Measurements from ENCODE around the gene PHF3.

PHF3 gene

DNA sequence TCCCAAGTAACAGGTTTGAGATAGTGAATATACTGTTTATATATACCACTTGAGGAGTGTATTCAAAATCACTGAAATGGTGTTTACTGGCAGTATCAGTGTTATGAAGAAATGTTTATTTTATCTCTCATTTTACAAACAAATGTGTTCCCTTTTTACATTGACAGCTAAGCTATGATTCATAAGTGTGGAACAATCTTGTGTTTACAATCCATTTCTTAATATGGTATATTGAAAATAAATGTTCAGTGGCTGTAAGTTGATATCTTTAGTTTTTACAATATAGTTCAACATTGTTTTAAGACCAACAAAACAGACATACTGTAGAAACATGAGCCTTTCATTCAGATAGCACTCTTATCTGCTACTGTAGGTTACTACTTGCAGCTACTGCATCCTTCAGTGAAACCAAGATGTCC is 14.3 kb downstream of the PHF3 start:
- no peak for DNase-seq

DNA sequence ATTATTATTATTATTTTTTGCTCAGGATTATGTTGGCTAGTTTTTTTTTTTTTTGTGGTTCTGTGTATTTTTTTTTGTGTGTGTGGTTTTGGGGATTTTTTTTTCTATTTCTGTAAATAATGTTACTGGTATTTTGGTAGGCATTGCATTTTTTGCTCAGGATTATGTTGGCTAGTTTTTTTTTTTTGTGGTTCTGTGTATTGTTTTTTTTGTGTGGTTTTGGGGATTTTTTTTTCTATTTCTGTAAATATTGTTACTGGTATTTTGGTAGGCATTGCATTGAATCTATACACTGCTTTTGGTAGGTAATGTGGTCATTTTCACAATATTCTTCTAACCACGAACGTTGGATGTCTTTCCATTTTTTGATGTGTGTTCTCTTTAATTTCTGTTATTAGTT is 17.4 kb downstream of the PHF3 start:
- DNase-seq: no peak

DNA sequence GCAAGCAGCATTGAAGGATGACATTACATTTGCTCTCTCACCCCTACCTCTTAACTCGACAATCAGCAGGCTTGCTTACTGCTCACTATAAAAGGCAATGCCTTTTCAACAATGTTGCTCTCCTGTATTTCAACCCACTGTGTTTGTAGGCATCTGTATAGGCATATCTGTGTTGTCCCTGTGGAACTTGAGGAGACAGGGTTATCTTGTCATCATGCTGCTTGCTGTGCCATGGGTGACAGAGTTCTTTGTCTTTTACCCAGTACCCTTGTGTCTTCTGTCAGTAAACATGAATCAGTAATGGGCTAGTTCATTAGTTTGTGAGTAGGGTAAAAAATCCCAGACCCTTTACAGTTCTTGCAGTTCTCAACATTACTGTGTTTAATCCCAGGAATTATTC is 25.2 kb downstream of the PHF3 start:
- no peak for DNase-seq

DNA sequence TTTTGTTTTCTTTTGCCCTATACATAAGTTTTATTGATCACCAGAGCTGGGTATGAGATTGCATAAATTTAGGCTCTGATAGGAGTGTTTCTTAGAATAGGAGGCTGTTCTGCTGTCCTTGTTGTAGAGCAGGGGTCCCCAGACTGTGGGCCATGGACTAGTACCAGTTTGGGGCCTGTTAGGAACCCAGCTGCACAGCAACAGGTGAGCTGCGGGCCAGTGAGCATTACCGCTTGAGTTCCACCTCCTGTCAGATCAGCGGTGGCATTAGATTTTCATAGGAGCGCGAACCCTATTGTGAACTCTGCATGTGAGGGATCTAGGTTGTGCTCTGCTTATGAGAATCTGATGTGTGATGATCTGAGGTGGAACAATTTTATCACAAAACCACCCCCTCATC is 26.2 kb downstream of the PHF3 start:
- DNase-seq: no peak

DNA sequence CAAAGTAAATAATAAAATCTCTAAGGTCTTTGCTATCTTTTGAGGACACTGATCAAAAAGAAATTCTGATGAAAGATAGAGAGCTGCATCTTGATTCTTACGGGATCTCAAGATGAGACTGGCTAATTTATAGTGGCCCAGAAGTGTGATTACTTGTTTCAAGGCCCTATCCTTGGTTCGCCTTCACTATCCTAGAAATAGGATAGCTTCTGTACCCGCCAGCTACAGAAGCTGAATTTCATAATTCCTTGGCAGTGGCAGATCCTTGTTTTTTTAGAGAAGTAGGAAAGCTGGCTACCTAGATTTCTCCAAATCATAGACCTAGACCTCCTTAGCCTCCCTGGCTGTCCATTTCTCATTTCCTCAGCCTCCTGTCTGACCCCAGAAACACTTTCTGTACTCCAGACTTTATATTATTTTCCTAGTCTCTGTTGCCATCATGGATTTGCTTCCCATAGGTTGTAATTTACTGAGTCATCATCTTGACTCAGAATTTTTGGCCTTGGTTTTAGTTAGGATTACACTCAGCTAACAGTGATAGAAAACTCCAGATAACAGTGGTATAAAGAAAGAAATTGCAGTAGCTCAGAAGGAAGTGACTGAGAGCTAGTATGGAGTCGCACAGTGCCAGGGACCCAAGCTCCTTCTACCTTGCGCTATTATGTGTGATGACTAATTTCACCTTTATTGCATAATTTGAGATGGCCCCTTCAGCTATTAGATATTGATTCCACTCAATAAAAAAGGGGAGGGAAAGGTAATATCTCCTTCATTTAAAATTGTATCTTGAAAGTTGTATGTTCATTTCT is 27.7 kb downstream of the PHF3 start:
- DNase-seq: no peak

DNA sequence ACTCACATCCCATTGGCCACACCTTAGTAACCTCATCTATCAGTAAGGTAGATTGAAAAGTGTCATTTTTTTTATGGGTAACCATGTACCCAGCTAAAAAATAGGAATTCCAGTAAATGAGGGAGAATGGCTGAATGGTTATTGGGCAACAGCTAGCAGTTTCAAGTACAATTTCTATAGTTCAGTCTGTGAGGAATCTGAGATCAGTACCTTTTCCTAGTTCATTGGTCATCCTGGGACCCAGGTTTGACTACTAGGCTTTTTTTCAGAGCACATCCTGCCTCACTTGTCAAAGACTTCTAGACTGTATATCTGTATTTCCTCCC is 28.3 kb downstream of the PHF3 start:
- no peak for DNase-seq

DNA sequence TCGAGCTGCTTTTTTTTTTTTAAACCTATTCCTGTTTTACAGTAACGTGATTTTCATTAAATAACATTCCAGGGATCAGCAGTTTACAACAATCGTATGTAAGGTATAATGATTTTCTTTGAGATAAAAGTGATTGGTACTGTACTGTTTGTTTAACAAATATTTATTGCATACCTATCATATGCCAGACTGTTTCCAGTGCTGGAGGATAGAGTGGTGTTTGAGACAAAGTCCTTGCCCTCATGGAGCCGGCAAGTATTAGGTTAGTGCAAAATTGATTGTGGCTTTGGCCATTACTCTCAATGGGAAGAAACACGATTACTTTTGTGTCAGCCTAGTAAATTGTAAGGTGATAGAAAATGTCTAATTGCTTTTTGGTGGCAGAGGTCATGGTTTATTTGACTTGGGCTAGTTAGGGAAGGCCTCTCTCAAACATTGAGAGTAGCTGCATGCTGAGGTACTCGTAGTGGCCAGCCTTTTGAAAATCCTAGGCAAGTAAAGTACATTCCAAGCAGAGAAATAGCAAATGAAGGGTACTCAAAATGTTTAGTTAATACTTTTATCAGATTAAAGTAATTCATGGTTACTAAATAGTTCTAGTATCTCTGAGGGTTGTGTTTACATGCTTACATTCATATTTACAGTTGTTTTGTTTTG is 35.6 kb downstream of the PHF3 start:
- DNase-seq: no peak

DNA sequence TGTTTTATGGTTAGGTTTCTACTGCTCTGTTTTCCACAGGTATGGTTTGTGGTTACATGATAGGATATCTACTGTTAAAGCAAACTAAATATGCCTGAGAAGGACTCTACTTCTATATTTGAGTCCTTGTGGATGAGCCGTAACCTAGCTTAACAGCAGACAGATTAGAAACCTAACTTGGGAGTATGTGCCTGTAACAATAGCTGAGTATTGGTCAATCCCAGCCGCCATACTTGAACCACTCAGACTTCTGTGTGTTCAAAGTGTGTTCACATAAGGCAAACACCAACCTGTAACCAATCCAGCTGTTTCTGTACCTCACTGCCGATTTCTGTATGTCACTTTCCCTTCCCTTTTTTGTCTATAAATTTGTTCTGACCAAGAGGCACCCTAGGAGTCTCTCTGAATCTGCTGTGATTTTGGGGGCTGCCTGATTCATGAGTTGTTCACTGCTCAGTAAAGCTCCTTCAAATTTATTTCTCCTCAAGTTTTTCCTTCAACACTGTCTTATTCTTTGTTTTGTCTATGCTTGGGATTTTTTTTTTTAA is 37.1 kb downstream of the PHF3 start:
- no peak for DNase-seq

DNA sequence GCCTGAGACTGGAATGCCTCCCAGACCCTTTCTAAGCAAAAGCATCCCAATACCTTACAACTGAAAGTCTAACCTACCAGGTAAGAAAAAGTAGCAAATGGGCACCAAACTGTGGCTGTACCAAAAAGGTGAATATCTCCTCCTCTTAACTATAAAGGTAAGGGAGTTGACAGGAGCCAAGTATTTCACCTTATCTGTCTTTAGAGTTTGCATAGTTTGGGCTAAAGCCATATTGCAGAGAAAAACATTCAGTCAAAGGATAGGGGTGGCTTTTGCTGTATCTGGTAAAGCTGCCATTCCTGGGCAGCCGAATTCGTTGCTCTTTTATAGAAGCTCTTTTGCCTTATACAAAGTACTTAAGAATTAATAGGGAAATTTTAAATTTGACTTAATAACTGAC is 38.1 kb downstream of the PHF3 start:
- no peak for DNase-seq

DNA sequence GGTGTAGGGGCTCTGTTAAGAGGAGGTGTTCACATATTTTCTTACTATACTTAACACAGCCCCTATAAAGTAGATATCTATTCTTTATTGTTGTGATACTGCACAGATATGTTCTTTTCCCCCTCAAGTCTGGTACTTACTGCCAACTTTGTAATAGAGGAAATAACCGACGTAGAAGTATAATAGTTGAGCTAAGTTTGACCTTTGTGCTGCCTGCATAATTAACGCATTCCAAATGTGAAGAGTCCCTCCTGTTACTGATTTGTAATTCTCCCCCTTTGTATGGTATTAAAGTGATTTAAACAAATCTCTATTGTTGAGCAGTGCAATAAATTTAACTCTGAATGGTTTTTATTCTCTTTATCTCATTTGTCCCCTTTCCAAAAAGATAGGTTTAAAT is 39.0 kb downstream of the PHF3 start:
- no peak for DNase-seq

DNA sequence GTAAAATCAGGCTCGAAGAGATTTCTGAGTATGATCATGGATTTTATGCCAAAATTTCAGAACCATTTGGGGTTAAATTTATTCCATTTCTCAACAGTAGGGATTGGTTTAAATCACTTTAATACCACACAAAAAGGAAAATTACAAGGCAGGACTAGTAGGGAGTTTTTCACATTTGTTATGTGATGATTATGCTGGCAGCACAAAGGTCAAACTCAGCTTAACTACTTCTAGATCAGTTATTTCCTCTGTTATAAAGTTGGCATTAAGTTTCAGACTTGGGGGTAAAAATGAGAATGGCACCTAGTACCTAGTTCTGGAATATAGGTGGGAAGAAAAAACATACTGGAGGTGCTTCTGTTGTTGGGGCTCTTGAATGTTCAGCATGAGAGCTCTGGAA is 39.5 kb downstream of the PHF3 start:
- DNase-seq: no peak

DNA sequence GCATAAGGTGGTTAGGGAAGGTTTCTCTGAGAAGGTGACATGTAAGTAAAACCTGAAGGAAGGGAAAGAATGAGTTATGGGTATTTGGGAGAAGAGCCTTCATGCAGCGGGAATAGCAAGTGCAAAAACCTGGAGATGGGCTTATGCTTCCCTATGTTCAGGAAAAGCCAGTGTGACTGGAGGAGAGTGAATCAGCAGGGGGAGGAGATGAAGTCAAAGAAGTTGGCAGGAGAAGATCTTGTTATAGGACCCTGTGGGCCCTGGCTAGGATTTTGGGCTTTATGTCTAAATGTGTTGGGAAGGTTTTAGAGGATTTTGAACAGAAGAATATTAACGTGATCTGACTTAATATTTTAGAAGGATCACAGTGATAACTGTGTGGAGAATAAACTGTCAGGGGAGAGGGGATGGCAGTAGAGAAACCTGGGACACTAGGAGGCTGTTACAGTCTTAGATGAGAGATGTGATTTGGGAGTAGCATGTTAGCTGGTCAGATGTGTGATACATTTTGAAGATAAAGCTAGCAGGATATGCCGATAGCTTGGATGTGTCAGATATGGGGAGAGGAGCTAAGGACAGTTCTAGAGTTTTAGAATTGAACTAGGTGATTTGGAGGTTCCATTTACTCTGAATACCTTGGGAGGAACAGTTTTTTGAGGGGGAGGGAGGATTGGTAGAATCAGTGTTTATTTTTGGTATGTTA is 41.0 kb downstream of the PHF3 start:
- DNase-seq: no peak

DNA sequence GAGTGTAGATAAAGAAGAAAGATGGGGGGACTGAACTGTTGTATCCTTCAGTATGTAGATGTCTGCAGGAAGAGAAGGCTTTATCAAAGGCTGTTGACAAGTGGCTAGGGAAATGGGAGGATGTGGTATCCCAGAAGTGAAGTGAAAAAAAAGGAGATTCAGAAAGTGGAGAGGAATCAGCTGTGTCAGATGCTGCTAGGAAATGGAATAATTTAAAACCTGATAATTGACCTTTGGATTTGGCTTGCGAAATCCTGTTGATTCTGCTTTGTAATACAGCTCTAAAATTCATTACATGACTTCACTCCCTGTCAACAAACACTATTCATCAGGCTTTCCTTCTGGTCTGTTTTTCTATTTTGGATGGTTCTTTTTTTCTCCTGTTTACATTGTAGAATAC is 41.7 kb downstream of the PHF3 start:
- DNase-seq: no peak

DNA sequence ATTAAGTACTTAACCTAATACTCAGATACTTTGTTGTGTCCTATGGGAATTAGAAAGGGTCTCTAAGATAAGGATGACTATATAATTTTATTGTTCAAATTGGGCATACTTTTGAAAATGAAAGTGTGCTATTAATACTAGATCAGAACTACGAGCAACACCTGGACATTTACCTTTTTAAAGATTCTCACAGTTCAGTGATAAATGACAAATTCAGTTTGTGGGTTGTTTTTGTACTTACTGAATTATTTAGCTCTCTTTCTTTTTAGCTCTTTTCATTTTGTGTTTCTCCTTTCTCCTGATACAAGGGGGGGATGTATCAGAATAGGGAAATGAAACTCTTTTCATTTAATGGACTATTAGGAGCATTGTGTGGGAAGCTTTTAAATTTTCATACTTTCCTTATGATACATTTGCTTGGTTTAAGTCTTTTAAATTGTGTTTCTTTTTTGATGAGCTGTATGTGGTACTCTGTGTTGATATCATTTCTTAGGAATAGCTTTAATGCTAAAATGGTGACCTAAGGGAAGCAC is 47.5 kb downstream of the PHF3 start:
- DNase-seq: no peak

DNA sequence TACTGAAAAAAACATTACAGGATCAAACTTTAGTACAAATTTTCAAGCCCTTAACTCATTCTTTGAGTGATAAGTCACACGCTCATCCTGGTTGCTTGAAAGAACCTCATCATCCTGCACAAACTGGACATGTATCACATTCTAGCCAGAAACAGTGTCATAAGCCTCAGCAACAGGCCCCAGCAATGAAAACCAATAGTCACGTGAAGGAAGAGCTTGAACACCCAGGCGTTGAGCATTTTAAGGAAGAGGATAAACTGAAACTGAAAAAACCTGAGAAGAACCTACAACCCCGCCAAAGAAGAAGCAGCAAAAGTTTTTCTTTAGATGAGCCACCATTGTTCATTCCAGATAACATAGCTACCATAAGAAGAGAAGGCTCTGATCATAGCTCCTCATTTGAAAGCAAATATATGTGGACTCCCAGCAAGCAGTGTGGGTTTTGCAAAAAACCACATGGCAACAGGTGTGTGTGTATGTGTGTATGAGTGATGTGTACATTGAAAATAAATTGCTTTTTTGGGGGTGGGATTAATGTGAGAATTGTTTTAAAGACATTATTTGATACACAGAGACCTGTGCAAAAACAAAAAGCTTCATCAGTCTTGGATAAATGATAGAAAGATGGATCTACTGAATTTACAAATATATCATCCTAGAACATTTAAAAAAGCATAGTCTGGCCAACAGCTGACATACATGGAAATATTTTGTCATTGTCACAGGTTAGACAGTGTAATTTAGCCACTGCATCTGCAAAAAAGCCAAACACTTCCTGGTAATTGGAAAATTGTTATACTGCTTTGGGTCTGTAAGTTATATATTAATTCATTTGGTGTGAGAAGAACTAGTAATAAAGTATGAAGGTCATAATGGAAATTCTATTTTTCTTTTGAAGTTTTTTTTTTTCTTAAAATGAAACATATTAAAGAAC is 50.1 kb downstream of the PHF3 start:
- peak in 1 of 2 donors; percentile 20 for DNase-seq

DNA sequence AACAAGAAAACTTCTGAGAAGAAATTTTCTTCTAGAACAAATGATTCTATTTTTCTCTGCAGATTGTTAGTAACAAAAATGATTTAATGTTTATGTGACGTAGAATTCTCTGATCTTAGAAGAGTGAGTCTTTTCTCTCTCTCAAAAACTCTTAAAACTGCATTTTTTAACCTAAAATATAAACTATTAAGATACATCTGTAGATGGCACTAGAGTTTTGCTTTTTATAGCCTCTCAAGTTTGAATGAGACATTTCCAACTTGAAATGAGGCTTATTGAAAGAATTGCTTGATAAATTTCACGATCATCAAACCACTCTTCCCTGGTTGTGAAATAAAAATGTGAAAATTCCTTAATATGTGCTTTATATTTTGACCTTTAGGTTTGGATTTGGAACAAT is 53.8 kb downstream of the PHF3 start:
- DNase-seq: no peak

DNA sequence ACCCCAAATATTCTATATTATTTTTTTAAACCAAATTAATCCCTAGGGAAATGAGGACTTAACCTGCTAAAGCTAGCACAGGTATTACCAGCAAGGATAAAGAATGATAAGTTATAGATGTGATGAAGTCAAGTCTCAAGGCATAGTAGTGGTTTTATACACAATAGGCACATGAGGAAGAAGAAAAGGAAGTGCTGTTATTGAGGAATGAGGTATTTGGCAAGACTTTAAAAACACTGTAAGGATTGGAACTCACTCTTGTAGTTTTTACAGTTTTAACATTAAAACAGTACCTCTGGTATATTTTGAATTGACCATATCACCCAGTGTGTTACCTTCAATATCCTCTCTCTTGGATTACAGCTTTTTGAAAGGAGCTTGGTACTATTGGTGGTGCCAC is 54.6 kb downstream of the PHF3 start:
- no peak for DNase-seq

DNA sequence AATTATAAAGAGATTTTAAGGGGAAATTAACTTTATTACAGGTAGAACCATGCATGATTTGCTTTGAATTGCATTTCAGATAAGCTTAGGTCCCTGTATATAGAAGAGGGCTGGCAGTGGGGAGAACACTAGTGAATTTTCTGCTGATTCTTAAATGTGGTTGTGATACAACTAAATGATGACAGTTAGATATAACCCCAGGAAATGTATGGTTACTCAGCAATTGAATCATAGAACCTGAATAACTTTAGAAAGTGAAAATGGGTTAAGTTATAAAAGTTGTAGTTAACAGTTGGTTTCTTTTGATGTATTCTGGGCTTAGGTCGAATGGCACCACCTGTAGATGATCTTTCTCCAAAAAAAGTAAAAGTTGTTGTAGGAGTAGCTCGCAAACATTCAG is 70.1 kb downstream of the PHF3 start:
- DNase-seq: no peak

DNA sequence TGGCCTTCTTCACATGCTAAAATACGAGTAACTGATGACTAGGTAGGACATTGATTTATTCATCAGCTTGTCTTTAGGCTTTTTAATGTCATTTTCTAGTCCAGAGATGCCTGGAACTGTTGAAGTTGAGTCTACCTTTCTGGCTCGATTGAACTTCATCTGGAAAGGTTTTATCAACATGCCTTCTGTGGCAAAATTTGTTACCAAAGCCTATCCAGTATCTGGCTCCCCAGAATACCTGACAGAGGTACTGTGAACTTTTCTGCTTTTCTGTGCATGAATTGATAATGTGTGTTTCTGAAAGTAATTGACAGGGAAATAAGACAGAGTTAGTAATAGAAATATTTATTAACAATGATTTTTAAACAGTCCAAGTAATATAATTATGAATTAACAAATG is 71.0 kb downstream of the PHF3 start:
- no peak for DNase-seq

DNA sequence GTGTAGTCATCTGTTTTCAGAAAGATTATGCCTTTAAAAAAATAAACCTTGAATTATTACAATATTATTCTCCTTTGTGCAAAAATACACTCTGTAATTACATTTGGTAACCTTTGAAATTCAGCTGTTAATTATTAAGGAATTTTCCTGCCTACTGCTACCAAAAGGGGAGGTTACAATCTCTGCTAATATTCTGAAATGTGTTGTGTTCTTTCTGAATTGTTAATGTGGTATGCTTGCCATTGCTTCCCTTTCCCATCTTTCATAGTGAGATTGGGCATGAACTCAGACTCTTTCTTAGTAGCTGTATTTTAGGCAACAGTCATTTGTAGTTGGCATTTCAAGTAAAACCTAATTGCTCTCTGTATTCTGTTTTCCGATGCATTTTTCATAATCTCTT is 73.0 kb downstream of the PHF3 start:
- DNase-seq: no peak

DNA sequence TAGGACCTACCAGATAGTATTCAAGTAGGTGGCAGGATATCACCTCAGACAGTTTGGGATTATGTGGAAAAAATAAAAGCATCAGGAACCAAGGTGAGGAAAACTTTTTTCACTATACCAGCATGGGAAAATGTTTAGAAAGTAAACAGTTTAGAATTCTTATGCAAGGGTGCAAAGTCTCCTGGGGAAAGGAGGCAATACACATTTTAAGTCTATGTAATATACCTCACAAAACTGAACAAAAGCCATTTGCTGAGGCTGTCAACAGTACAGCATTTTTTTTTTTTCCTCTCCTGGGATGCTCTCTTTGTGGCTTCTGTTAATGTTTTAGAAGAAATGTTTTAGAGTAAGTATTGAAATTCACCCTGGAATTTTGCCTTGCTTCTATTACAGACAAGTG is 73.5 kb downstream of the PHF3 start:
- DNase-seq: no peak

DNA sequence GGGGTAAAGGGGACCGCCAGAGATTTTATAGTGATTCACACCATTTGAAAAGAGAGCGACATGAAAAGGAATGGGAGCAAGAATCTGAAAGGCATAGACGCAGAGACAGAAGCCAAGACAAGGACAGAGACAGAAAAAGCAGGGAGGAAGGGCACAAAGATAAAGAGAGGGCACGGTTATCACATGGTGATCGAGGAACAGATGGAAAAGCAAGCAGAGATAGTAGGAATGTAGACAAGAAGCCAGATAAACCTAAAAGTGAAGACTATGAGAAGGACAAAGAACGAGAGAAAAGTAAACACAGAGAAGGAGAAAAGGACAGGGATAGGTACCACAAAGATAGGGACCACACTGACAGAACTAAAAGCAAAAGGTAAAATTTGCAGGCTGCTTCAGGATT is 77.7 kb downstream of the PHF3 start:
- no peak for DNase-seq

DNA sequence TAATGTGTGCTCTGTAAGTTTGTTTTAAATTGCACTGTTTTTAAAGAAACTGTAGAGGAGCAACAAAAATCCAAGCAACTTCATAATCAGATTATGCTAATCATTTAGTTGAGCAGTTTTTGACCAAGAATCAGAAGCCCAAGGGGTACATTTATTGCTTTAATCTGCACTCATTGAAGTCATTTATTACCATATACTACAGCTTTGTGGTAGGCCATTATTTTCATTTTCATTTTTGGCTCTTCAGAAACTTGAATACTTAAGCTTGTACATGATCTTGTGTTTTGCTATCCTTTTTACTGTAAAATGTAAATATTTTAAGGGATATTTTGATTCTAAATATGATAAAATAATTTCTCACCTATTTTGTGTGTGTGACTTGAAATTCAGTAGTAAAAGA is 78.5 kb downstream of the PHF3 start:
- DNase-seq: no peak
